Upper lobe of right lung (tissue), 1 donor: Measurements from ENCODE around the gene GNA14. TPM values are rescaled to one million over a fixed set of nuclear protein-coding genes. Genes with fewer than 3 reads are reported as not detected.

Experiments used
- ATAC-seq: fragments of 200-7000 bp; cut with Tn5 transposase; one replicate; pipeline ENCODE4 v1.9.1; 2020; ENCODE audit warnings: mild to moderate bottlenecking, moderate library complexity
- DNase-seq: peaks from one replicate; pipeline ENCODE4 v3.0.0-alpha.2; 2020
- H3K27ac ChIP-seq: fragments of 200-600 bp; one replicate; pipeline ENCODE4 v1.8.0; 2022
- H3K27me3 ChIP-seq: fragments of 200-600 bp; one replicate; pipeline ENCODE4 v1.8.0; 2022; ENCODE audit warnings: mild to moderate bottlenecking
- H3K36me3 ChIP-seq: fragments of 200-600 bp; one replicate; pipeline ENCODE4 v1.8.0; 2022
- H3K4me1 ChIP-seq: fragments of 200-600 bp; one replicate; pipeline ENCODE4 v1.8.0; 2022
- H3K4me3 ChIP-seq: fragments of 200-600 bp; one replicate; pipeline ENCODE4 v1.8.0; 2022; ENCODE audit warnings: mild to moderate bottlenecking
- H3K9me3 ChIP-seq: fragments of 200-600 bp; one replicate; pipeline ENCODE4 v1.8.0; 2022
- intact Hi-C: fragments of 100-400 bp; cut with DNase I; formaldehyde crosslinking; loops from one replicate; pipeline ENCODE4 v1.11.0; 2022
- total RNA-seq: library from RNA; stranded (reverse); fragmentation: NEBNext Ultra II Directional; extraction: Animal tissue kit (Norgen Biotek cat#: 25700); gene quantifications from one replicate; pipeline ENCODE4 v1.2.1, GENCODE V29; 2021
- TF ChIP-seq, protein P1 (sequence below): fragments of 200-600 bp; IDR thresholded peaks from one replicate; pipeline ENCODE4 v1.8.0; 2022; ENCODE audit warnings: antibody characterized with exemption
- donor health status: DM: no; HTN: yes; CAD: no; lungs with severe emphysema.

Gene GNA14
- total RNA-seq, 1 donor from 2014 or later: 15.7 TPM

DNA sequence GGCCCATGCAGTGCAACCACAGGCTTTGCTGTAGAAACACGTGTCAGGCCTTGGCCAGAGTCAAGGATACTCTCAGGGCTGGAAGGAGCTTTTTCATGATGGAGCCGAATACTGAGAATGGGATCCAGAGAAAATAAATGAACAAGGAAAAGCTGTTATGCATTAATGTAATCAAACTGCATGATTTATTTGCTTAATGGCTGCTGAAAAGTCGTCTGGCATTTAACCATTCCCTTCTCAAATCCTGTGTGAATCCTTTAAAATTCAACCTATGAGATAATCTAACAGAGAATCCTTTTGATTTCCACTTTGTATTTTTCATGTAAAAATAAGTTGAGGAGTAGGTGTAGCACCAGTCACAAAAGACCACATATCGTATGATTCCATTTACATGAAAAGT, 24.1 kb upstream of the GNA14 start:
- TF ChIP-seq, protein P1, sequence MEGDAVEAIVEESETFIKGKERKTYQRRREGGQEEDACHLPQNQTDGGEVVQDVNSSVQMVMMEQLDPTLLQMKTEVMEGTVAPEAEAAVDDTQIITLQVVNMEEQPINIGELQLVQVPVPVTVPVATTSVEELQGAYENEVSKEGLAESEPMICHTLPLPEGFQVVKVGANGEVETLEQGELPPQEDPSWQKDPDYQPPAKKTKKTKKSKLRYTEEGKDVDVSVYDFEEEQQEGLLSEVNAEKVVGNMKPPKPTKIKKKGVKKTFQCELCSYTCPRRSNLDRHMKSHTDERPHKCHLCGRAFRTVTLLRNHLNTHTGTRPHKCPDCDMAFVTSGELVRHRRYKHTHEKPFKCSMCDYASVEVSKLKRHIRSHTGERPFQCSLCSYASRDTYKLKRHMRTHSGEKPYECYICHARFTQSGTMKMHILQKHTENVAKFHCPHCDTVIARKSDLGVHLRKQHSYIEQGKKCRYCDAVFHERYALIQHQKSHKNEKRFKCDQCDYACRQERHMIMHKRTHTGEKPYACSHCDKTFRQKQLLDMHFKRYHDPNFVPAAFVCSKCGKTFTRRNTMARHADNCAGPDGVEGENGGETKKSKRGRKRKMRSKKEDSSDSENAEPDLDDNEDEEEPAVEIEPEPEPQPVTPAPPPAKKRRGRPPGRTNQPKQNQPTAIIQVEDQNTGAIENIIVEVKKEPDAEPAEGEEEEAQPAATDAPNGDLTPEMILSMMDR: no peak
- H3K36me3 ChIP-seq: no peaks in the 10 kb centered on the region
- H3K27ac ChIP-seq: no peak overlapping the region
- ATAC-seq (no peak), DNase-seq (no peak)
- H3K9me3 ChIP-seq: no peaks in the 10 kb centered on the region
- intact Hi-C loops: no loop called here
- no peaks in the 10 kb centered on the region for H3K27me3 ChIP-seq
- no peak overlapping the region for H3K4me3 ChIP-seq
- no peaks in the 10 kb centered on the region for H3K4me1 ChIP-seq

DNA sequence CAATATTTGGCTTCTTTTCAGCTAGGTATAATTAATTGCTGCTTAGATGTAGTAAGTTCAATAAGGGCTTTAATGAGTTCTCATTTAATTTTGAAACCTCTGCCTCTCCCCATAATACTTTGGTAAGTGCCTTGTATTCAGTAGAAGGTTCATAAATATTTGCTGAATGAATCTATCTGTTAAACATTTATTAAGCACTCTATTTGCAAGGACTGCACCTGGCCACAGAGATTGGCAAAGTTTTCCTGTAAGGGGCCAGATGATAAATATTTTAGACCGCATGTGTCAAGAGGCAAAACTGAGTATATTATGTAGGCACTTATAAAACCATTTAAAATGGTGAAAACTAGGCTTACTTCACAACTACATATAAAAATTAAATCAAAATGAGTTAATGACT, 19.0 kb upstream of the GNA14 start:
- ATAC-seq: no peak
- no peak overlapping the region for H3K4me3 ChIP-seq
- no peaks in the 10 kb centered on the region for H3K27me3 ChIP-seq
- TF ChIP-seq, protein P1: no peak
- intact Hi-C loops: no loop called here
- DNase-seq: no peak
- H3K36me3 ChIP-seq: no peaks in the 10 kb centered on the region
- H3K9me3 ChIP-seq: no peaks in the 10 kb centered on the region
- H3K27ac ChIP-seq: no peak overlapping the region
- peaks cover 7% of the 10 kb centered on the region for H3K4me1 ChIP-seq

DNA sequence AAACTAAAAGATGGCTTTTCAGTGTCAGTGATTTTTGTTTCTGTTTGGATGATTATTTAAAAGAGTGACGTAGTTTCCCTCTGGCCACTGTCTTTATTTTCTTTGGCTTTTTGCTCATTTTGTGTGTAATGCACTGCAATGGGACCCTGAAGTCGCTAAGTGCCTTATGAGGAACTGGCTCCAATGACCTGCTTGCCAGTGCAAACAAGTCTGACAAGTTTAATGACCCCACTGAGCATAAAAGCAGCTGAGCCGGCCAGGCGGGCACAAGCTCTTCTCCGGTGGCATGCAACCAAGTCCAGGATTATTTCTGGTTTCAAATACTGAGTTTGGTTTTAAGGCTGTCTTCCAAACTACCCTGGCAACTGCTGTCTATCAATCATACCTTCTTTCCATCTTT, 15.6 kb upstream of the GNA14 start:
- peaks cover 7% of the 10 kb centered on the region for H3K4me1 ChIP-seq
- no peaks in the 10 kb centered on the region for H3K36me3 ChIP-seq
- H3K9me3 ChIP-seq: no peaks in the 10 kb centered on the region
- TF ChIP-seq, protein P1: no peak
- no peak overlapping the region for H3K27ac ChIP-seq
- H3K27me3 ChIP-seq: no peaks in the 10 kb centered on the region
- ATAC-seq (peak; percentile 66), DNase-seq (no peak)
- intact Hi-C loops: no loop called here
- H3K4me3 ChIP-seq: no peak overlapping the region

DNA sequence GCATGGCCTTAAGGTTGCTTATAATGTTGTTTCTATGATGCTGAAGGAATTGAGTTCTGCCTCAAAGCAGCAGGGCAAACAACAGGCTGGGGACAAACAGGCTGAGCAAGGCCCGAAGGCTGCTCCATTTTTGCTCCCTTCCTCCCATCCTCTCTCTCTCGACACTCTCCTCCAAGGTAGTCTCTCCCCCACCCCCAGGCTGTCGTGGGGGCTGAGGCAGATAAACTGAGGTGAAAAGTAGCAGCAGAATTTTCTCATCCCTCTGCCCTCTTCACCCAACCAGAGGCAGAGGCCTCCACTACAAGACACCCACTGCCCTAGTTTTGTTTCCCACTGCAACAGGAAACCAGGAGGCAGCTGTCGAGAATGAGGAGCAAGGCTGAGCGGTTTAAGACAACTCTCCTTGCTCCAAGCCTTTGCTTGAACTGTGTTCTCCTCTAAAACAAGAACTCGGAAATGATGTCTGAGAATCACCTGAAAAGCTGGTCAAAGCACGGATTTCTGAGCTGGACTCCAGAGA, 13.5 kb upstream of the GNA14 start:
- H3K4me1 ChIP-seq: peaks cover 7% of the 10 kb centered on the region
- no peaks in the 10 kb centered on the region for H3K9me3 ChIP-seq
- ATAC-seq (no peak), DNase-seq (no peak)
- no peak overlapping the region for H3K4me3 ChIP-seq
- TF ChIP-seq, protein P1: no peak
- no peaks in the 10 kb centered on the region for H3K36me3 ChIP-seq
- intact Hi-C loops: no loop called here
- H3K27me3 ChIP-seq: no peaks in the 10 kb centered on the region
- H3K27ac ChIP-seq: no peak overlapping the region

DNA sequence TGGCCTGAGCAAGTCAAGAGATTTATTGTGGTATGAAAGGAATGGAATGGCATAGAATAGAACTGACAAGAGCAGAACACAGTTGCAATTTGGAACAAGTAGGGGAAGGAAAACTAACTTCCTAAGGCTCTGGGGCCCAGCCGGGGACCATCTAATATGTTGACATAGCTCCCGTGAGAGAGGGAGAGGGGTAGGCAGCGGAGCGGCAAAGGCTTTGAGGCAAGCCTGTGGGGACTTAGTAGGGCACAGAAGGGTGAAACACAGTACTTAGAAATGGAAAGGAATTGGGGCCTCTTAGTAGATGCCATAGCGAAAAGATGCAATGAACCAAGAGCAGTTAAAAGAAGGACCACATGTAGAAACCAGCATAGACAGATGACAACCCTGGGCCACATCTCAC, 11.8 kb upstream of the GNA14 start:
- ATAC-seq: no peak
- H3K27ac ChIP-seq: no peak overlapping the region
- H3K4me3 ChIP-seq: no peak overlapping the region
- no peaks in the 10 kb centered on the region for H3K36me3 ChIP-seq
- H3K27me3 ChIP-seq: no peaks in the 10 kb centered on the region
- peaks cover 7% of the 10 kb centered on the region for H3K4me1 ChIP-seq
- no peaks in the 10 kb centered on the region for H3K9me3 ChIP-seq
- TF ChIP-seq, protein P1: no peak
- intact Hi-C loops: no loop called here
- DNase-seq: no peak

DNA sequence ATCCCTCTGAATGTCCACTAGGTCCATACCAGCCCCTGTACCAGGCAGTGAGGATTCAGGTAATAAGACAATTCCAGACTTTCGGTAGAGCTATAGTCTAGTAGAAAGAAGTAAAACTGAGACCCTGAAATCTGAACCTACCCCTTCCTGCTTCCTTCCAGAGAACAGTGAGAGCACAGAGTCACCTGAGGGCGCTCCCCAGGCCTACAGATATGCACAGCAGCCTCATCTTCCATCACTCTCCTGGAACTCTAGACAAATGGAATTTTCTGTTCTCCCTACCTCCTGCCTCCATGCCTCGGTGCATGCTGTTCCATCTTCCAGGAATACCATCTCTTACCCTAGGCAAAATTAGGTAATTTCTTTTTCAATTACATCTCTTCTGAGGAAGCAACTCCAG, 3.1 kb upstream of the GNA14 start:
- ATAC-seq (no peak), DNase-seq (no peak)
- TF ChIP-seq, protein P1: no peak
- intact Hi-C loops: no loop called here
- Histone ChIP-seq H3K9me3 (no peaks in the 10 kb centered on the region), H3K27me3 (no peaks in the 10 kb centered on the region), H3K4me1 (peaks cover 11% of the 10 kb centered on the region), H3K27ac (no peak overlapping the region), H3K4me3 (no peak overlapping the region), H3K36me3 (no peaks in the 10 kb centered on the region)
